DOHH2 (cell line): Measurements from ENCODE around the gene CERS6.

Source experiments
- EZH2phosphoT487 ChIP-seq: fragments of 200-600 bp; sonication (generic); IDR thresholded peaks from 2 replicates; pipeline ENCODE4 v1.6.1; 2017; ENCODE audit warnings: borderline replicate concordance, mild to moderate bottlenecking, antibody characterized with exemption, low read length, moderate library complexity, mixed read lengths
- TF ChIP-seq, protein P1 (sequence below): fragments of 200-600 bp; sonication (generic); IDR thresholded peaks from one replicate; pipeline ENCODE4 v1.5.1; 2014; ENCODE audit warnings: antibody characterized with exemption, mild to moderate bottlenecking, low read depth, low read length; ENCODE audit not compliant: poor library complexity, severe bottlenecking

DNA sequence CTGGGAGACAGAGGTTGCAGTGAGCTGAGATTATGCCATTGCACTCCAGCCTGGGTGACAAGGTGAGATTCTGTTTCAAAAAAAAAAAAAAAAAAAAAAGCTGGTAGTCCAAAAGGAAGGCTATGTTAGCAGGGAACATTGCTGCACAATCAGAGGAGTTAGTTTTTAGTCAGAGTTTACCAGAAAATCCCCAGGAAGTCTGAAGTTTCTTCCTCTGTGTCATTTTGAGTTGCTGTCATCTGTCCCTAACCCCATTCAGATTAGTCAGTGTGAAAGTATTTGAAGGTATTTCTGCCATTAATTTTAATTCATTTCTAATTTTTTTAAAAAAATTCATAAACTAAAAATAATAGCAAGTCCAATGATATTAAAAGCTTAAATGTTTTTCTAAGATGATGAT, 33.5 kb upstream of the CERS6 start:
- TF ChIP-seq EZH2phosphoT487 = no peak
- TF ChIP-seq, protein P1, sequence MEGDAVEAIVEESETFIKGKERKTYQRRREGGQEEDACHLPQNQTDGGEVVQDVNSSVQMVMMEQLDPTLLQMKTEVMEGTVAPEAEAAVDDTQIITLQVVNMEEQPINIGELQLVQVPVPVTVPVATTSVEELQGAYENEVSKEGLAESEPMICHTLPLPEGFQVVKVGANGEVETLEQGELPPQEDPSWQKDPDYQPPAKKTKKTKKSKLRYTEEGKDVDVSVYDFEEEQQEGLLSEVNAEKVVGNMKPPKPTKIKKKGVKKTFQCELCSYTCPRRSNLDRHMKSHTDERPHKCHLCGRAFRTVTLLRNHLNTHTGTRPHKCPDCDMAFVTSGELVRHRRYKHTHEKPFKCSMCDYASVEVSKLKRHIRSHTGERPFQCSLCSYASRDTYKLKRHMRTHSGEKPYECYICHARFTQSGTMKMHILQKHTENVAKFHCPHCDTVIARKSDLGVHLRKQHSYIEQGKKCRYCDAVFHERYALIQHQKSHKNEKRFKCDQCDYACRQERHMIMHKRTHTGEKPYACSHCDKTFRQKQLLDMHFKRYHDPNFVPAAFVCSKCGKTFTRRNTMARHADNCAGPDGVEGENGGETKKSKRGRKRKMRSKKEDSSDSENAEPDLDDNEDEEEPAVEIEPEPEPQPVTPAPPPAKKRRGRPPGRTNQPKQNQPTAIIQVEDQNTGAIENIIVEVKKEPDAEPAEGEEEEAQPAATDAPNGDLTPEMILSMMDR = no peak
